IgD-negative memory B cell (primary cell): Measurements from ENCODE around the gene LPO. TPM values are rescaled to one million over a fixed set of nuclear protein-coding genes. Genes with fewer than 3 reads are reported as not detected.

Source experiments
- H3K27ac Mint-ChIP-seq, 3 donors: one replicate each; pipeline ENCODE4 v1.8.0; 2020 to 2022; ENCODE audit warnings: mild to moderate bottlenecking in 3 of 3, mixed read lengths in 3 of 3, moderate library complexity in 1 of 3
- H3K27me3 Mint-ChIP-seq: one replicate; pipeline ENCODE4 v1.8.0; 2021; ENCODE audit warnings: mixed read lengths
- H3K36me3 Mint-ChIP-seq: one replicate; pipeline ENCODE4 v1.8.0; 2020; ENCODE audit warnings: mild to moderate bottlenecking, mixed read lengths
- H3K4me1 Mint-ChIP-seq, 3 donors: one replicate each; pipeline ENCODE4 v1.8.0; 2020 to 2022; ENCODE audit warnings: mixed read lengths in 3 of 3, mild to moderate bottlenecking in 1 of 3
- H3K4me3 Mint-ChIP-seq, 4 donors: one replicate each; pipeline ENCODE4 v1.8.0; 2020 to 2022; ENCODE audit warnings: mild to moderate bottlenecking in 4 of 4, mixed read lengths in 4 of 4, moderate library complexity in 3 of 4
- H3K9me3 Mint-ChIP-seq, 3 donors: one replicate each; pipeline ENCODE4 v1.8.0; 2020 to 2021; ENCODE audit warnings: mixed read lengths in 3 of 3, mild to moderate bottlenecking in 1 of 3
- polyA plus RNA-seq: library from polyadenylated mRNA; unstranded; fragments of 300-500 nt; fragmentation: Illumina TruSeq; gene quantifications from one replicate; pipeline ENCODE4 v1.2.3, GENCODE V29; 2021

The LPO gene
- polyA plus RNA-seq, 1 donor from 2014 or later = not detected

DNA sequence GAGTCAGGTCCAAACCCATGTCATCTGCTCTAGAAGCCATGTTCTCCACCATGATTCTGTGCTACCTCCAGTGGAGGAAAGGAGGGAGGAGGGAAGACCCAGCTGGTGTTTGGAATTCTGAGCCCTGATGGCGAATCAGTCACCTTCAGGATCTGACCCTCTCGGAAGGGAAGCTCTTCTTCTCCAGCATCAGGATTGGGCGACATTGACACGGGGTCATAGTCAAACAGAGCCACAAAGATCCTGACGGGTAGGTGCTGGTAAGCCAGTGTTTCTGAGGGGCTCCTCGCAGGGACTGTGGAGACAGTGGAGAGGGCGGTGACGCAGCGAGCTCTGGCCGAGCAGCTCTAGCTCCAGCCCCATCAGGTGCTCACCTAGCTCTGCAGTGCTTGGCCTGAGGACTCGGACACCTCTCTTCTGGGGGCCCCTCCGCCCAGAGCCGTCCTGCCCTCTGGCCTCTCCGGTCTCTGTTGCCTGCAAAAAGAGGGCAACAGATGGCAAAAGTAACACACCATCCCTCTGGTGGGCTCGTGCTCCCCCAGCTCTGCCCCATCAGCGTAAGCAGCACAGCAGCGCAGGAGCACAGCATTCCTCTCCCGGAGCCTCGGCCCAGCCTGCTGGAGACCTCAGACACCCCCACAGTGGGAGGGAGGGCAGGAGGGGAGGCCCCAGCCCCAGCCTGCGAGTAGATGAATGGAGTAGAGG is 69.2 kb downstream of the LPO start:
- no peaks in the 10 kb centered on the region for H3K9me3 Mint-ChIP-seq
- H3K27ac Mint-ChIP-seq = no peak overlapping the region
- peaks cover 0 to 9% (median 5%) of the 10 kb centered on the region in 3 donors for H3K4me1 Mint-ChIP-seq
- no peaks in the 10 kb centered on the region for H3K27me3 Mint-ChIP-seq
- no peak overlapping the region for H3K4me3 Mint-ChIP-seq
- no peaks in the 10 kb centered on the region for H3K36me3 Mint-ChIP-seq

DNA sequence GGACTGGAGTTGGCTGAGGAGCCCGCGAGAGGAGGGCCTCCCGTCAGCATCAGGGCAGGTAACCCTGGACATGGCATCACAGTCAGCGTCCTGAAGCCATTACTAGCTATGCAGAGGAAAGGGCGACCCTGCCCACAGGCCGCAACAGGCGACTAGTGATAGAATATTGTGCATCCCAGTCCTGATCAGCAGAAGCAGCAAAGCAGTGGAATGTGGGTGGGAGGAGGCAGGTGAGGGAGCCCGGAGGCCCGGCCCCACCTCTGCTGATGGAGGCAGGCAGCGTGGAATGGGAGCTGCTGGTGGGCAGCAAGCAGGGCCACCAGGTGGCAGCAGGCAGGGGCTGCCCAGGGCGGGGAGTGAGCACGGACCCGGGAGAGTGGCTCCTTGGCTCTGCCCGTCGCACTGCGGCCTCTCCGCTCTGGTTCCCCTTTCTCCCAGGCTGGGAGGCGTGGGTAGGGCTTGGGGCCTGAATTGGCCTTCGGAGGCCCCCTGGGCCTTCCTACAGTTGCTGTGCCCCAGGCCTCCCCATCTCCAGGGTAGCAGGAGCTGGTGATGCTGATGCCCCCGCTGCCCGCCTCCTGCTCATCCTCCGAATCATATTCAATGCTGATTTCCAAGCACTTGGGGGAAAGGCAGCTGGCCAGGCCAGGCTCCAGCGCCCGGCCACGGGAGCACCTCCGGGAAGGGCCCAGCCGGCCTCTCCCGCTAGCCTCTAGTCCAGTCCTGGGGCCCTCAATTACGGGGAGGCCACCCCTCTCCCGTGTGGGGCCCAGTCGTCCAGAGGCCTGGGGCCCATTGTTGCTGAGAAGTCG is 70.0 kb downstream of the LPO start:
- H3K27ac Mint-ChIP-seq = no peak overlapping the region
- no peak overlapping the region for H3K4me3 Mint-ChIP-seq
- no peaks in the 10 kb centered on the region for H3K9me3 Mint-ChIP-seq
- H3K4me1 Mint-ChIP-seq = peaks cover 0 to 5% (median 4%) of the 10 kb centered on the region in 3 donors
- H3K27me3 Mint-ChIP-seq = no peaks in the 10 kb centered on the region
- no peaks in the 10 kb centered on the region for H3K36me3 Mint-ChIP-seq

DNA sequence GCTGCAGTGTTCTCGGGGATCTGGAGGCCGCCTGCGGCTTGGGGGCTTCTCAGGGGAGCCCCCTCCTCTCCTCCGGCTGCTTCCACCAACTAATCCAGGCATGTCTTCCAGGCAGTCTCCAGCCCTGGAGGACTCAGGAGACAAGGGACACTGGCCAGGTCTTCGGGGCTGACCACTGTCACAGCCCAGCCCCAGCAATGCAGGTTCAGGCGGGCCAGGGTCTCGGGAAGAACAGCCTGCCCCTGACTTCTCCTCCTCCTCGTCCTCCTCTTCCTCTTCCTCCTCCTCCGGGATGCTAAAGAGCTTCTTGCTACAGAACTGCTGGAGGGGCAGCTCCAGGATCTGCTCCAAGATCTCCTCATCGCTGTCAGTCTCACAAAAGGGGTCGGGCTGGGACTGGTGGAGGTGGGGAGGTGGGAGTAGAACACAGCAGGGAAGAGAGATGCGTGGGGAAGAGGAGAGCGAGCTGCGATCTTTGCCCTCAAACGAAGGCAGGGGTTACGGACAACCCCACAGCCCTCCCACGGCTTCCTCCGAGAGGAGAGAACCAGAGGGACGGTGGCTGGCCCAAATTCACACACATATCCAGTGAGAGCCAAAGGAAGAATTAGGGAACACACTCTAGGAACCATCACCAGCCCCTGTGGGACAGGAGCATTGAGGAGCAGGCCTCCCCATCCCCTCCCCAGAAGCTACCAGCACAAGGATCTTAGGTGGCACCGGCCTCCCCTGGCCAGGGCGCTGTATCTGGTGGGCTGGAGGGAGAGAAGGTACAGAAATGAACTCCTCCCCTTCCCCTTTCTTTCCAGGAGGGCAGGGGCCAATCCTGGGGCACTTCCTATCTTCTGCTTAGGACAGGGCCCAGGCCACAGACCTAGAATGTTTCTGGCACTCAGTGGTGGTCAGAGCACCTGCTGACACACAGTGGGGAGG is 70.9 kb downstream of the LPO start:
- H3K36me3 Mint-ChIP-seq = no peaks in the 10 kb centered on the region
- no peak overlapping the region for H3K4me3 Mint-ChIP-seq
- no peaks in the 10 kb centered on the region for H3K9me3 Mint-ChIP-seq
- H3K27ac Mint-ChIP-seq = peak overlapping the region in 1 of 3 donors; percentile 23
- no peaks in the 10 kb centered on the region for H3K27me3 Mint-ChIP-seq
- H3K4me1 Mint-ChIP-seq = peaks cover 0 to 2% (median under 1%) of the 10 kb centered on the region in 3 donors

DNA sequence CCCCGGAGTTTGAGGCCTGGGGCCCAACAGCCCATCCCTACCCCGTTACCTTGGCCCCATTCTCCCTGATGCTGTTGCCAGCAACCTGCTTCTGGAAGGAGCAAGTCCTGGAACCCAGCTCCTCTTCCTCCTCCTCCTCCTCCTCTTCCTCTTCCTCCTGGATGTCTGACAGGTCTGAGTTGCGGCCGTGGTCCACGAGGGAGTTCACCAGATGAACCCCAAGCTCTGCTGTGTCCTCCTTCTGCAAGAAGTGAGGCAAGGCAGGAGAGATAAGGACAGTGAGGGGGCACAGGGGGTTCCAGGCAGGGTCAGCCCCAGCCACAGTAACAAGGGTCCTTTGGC is 71.5 kb downstream of the LPO start:
- Mint-ChIP-seq H3K9me3 (no peaks in the 10 kb centered on the region), H3K4me3 (no peak overlapping the region), H3K27ac (peak overlapping the region in 1 of 3 donors; percentile 23)

DNA sequence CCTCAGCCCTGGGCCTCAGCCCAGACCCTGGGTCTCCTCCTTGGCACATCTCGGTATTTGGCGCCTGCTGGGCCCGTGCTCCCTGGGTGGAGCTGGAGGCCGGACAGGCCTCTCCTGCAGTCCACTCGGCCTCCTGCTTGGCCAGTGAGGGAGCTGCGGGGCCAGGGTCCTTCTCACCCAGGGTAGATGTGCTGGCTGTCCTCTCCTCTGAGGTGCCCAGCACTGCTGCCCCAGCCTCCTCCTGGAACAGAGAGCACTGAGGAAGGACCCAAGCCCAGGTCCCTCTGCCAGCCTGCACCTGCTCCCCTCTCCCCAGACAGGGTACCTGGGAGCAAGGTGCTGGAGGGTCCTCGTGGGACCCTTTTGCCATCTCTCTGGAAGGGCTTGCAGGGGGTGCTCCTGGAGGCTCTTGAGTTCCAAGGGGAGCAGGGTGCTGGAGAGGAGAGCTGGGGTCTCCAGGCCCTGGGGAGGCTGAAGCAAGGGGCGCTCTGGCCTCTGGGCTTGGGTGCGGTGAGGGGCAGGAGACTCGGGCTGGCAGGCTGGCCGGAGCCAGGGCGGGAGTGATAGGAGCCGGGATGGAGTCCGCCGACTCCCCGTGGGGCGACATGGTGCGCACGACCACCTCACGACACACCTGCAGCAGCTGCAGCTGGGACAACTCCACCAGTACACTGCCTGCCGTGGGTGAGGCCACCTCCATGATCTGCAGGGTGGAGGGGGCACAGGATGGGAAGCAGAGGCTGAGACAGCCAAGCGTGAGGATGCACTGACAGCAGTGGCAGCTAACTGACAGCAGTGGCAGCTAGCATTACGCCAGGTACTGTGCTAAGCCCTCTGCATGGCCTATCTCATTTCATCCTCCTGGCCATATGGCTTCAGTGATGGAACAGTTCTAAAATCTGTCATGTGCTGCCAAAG is 72.4 kb downstream of the LPO start:
- Mint-ChIP-seq H3K4me3 (no peak overlapping the region), H3K27ac (peak overlapping the region in 1 of 3 donors; percentile 35)

More for the DNA sequence above, 71.5 kb downstream of the LPO start:
- Mint-ChIP-seq H3K4me1 (no peaks in the 10 kb centered on the region), H3K27me3 (no peaks in the 10 kb centered on the region), H3K36me3 (no peaks in the 10 kb centered on the region)

DNA sequence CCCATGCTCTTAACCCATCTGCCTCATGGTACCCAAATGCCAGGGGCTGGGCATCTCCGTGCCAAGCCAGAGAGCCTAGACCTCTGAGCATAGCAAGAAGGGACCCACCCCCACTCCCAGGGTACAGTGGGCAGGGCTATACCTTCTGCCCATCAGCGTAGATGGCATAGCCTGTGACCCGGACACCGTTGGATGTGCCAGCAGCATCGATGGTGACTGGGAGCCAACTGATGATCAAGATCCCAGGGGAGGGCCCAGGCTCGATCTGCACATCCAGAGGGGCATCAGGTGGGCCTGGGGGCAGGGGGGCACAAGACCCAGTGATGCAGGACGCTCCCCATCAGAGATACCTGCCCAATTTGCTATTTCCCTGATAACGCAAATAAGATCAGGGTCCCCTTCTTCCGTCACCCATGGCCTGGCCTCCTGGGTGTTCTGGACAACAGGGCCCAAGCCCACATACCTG is 73.1 kb downstream of the LPO start:
- Mint-ChIP-seq H3K4me3 (no peak overlapping the region), H3K4me1 (no peaks in the 10 kb centered on the region), H3K27me3 (no peaks in the 10 kb centered on the region), H3K27ac (peak overlapping the region in 1 of 3 donors; percentile 35), H3K36me3 (no peaks in the 10 kb centered on the region), H3K9me3 (no peaks in the 10 kb centered on the region)

More for the DNA sequence above, 72.4 kb downstream of the LPO start:
- Mint-ChIP-seq H3K27me3 (no peaks in the 10 kb centered on the region), H3K9me3 (no peaks in the 10 kb centered on the region), H3K4me1 (no peaks in the 10 kb centered on the region), H3K36me3 (no peaks in the 10 kb centered on the region)

DNA sequence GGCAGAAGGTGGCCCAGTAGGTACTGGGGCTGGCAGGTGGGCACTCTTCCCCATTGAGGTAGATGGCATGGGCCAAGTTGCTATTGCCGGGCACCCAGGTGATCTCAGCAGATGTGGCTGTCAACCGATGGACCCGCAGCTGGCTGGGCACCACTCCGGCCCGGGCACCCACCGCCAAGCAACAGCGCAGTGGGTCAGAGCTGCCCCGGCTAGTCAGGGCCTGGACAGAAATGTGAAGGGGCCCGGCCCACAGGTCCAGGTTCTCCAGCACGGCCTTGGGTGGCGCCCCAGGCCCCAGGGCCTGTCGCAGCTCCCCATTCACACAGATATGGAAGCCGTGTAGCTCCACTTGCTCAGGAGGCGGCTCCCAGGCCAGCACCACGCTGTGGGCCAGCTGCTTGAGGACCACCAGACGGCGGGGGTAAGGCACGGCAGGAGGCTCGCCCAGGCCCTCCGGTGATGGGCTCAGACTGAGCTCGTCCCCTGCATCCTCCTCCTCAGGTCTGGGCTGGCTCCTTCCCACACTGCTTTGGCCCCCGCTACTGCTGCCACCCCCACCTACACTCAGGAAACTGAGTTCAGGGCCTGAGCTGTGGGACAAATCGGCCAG is 73.7 kb downstream of the LPO start:
- no peak overlapping the region for H3K4me3 Mint-ChIP-seq
- H3K27ac Mint-ChIP-seq = no peak overlapping the region
- no peaks in the 10 kb centered on the region for H3K27me3 Mint-ChIP-seq
- no peaks in the 10 kb centered on the region for H3K9me3 Mint-ChIP-seq
- H3K36me3 Mint-ChIP-seq = no peaks in the 10 kb centered on the region
- no peaks in the 10 kb centered on the region for H3K4me1 Mint-ChIP-seq

DNA sequence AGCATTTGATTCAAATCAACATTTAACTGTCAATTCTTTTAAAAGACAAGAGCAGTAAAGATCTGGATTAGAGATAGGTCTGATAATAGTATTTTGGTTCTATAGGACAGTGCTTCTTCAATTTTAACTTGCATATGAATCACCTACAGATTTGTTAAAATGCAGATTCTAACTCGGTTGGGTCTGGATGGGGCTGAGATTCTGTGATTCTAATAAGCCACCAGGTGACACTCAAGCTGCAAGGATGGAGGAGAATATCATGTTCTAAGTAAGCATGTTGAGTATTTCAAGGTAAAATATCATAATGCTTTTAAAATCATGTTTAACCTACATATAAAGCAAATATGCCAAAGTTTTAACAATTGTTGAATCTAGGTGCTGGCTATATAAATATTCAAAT is 74.4 kb downstream of the LPO start:
- no peak overlapping the region for H3K4me3 Mint-ChIP-seq
- no peaks in the 10 kb centered on the region for H3K27me3 Mint-ChIP-seq
- H3K9me3 Mint-ChIP-seq = no peaks in the 10 kb centered on the region
- peak overlapping the region in 1 of 3 donors; percentile 77 for H3K27ac Mint-ChIP-seq
- peaks cover 5 to 7% (median 6%) of the 10 kb centered on the region in 3 donors for H3K4me1 Mint-ChIP-seq
- no peaks in the 10 kb centered on the region for H3K36me3 Mint-ChIP-seq

DNA sequence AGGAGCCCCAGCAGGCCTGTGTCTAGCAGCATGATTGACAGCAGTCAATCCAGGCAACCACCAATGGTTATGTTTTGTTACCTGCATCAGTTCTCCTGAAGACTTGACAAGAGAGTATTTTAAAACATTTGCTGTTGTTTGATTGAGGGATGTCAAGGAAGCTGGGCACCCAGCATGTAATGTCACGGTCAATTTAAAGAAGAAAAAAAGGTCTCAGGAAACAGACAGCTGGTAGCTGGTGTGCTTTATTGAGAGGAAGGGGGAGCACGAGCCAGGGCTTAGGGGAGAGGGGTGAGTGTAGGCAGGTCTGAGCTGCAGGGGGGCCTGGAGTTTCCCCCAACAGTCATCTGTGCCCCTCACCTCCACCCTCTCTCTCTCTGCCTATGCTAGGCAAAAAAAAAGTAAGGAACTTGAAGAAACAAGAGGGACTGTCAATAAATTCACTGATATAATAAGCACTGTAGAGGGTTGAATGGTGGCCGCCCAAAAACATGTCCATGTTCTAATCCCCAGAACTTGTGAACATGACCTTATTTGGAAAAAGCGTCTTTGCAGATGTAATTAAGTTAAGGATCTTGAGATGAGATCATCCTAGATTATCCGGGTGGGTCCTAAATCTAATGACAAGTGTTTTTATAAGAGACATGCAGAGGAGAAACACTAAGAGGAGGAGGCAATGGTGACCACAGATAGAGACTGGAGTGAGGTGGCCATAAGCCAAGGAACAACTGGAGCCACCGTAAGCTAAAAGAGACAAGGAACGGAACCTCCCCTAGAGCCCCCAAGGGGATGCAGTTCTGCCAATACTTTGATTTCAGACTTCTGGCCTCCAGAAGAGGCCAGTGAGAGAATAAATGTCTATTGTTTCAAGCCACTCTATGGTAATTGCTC is 75.7 kb downstream of the LPO start:
- peak overlapping the region in 1 of 3 donors; percentile 77 for H3K27ac Mint-ChIP-seq
- H3K4me3 Mint-ChIP-seq = no peak overlapping the region
- H3K36me3 Mint-ChIP-seq = no peaks in the 10 kb centered on the region
- peaks cover 5 to 7% (median 6%) of the 10 kb centered on the region in 3 donors for H3K4me1 Mint-ChIP-seq
- no peaks in the 10 kb centered on the region for H3K9me3 Mint-ChIP-seq
- H3K27me3 Mint-ChIP-seq = no peaks in the 10 kb centered on the region

DNA sequence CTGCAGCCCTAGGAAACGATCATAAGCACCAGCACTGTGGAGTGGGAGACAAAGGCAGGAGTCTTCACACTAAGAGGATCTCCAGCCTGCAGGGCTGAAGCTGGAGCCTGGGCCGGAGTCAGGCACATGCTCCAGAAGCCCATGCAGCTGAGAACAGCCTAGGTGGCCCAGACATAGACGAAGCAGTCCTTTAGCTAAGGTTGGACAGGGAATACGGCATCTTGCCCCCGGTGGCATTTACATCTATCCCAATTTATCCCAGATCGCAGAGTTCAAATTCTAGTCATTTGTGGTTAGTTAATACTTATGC is 76.3 kb downstream of the LPO start:
- no peaks in the 10 kb centered on the region for H3K9me3 Mint-ChIP-seq
- H3K4me1 Mint-ChIP-seq = peaks cover 5 to 7% (median 6%) of the 10 kb centered on the region in 3 donors
- no peaks in the 10 kb centered on the region for H3K36me3 Mint-ChIP-seq
- no peak overlapping the region for H3K4me3 Mint-ChIP-seq
- no peak overlapping the region for H3K27ac Mint-ChIP-seq
- no peaks in the 10 kb centered on the region for H3K27me3 Mint-ChIP-seq

DNA sequence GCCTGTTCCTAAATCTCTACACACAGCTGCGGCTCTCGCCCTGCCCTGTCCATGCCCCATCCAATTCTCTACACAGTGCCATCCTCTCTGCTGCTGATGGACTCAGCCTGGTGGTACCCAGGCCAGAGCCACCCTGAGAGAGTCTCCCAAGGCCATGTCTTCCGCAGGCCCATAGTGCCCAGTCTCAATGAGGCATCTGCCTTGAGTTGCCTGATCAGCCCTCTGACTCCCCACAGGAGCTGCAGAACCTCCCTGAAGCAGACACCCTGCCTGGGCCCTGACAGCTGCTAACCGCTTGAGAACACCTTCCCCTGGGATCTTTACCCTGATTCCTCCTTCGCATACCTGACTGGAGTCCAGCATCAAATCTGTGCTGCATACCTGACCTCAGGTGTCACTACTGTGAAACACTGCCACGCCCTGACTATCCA is 76.9 kb downstream of the LPO start:
- Mint-ChIP-seq H3K4me3 (no peak overlapping the region), H3K27me3 (no peaks in the 10 kb centered on the region)

DNA sequence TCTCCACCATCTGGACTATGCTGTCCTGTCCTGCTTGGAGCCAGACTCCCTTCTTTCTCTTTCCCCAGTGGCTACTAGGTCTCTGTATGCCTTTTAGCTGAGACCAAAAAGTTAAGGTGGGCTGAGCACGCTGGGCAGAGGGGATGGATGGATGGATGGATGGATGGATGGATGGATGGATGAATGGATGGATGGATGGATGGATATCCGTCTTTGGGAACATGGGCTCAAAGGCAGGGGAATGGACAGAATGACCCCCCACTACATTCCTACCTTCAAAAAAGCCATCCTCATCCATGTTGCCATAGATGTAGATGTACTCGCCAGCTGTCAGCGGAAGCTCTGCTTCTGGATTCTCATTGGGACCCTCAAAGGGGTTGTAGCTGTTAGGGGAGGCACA is 77.4 kb downstream of the LPO start:
- H3K4me1 Mint-ChIP-seq = peaks cover 5 to 7% (median 6%) of the 10 kb centered on the region in 3 donors
- H3K4me3 Mint-ChIP-seq = no peak overlapping the region
- H3K27ac Mint-ChIP-seq = no peak overlapping the region
- H3K9me3 Mint-ChIP-seq = no peaks in the 10 kb centered on the region
- no peaks in the 10 kb centered on the region for H3K27me3 Mint-ChIP-seq
- no peaks in the 10 kb centered on the region for H3K36me3 Mint-ChIP-seq

More for the DNA sequence above, 76.9 kb downstream of the LPO start:
- Mint-ChIP-seq H3K4me1 (peaks cover 5 to 7% (median 6%) of the 10 kb centered on the region in 3 donors), H3K36me3 (no peaks in the 10 kb centered on the region), H3K9me3 (no peaks in the 10 kb centered on the region), H3K27ac (no peak overlapping the region)
